Measurements from ENCODE around the gene HSPA14. TPM values are rescaled to one million over a fixed set of nuclear protein-coding genes. Genes with fewer than 3 reads are reported as not detected.

Gene HSPA14
- total and polyA plus RNA-seq, 2 of the 8 experiments (the other 6 are each of a cell fraction or from before 2014, with no cell fraction given), result 20.5 to 36.4 TPM

GRCh38 chr10:14891151-14891550, 53.0 kb downstream of the HSPA14 start (continued):
- TF ChIP-seq, protein P1, sequence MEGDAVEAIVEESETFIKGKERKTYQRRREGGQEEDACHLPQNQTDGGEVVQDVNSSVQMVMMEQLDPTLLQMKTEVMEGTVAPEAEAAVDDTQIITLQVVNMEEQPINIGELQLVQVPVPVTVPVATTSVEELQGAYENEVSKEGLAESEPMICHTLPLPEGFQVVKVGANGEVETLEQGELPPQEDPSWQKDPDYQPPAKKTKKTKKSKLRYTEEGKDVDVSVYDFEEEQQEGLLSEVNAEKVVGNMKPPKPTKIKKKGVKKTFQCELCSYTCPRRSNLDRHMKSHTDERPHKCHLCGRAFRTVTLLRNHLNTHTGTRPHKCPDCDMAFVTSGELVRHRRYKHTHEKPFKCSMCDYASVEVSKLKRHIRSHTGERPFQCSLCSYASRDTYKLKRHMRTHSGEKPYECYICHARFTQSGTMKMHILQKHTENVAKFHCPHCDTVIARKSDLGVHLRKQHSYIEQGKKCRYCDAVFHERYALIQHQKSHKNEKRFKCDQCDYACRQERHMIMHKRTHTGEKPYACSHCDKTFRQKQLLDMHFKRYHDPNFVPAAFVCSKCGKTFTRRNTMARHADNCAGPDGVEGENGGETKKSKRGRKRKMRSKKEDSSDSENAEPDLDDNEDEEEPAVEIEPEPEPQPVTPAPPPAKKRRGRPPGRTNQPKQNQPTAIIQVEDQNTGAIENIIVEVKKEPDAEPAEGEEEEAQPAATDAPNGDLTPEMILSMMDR (IDR thresholded peaks at IDR 0.05; ENCODE audit: control extremely low read depth in 1 of 3, insufficient read depth in 1 of 3, low read depth in 1 of 3, low read length in 3 of 3), result no peak
- TF ChIP-seq BCL11A (IDR thresholded peaks at IDR 0.05; ENCODE audit: low read depth in 2 of 2, low read length in 2 of 2) (no peak), HDAC6 (IDR thresholded peaks at IDR 0.05; ENCODE audit: low read depth, low read length) (no peak), SP2 (IDR thresholded peaks at IDR 0.05; ENCODE audit: low read length) (no peak), CBX5 (IDR thresholded peaks at IDR 0.05; ENCODE audit: low read depth, low read length) (no peak), TBP (IDR thresholded peaks at IDR 0.05; ENCODE audit: low read depth, low read length) (no peak), CTBP2 (IDR thresholded peaks at IDR 0.05; ENCODE audit: borderline replicate concordance, insufficient read depth, insufficient read length, low read length) (no peak)

All from H1 (cell line).